CD4-positive, alpha-beta T cell treated with Interferon gamma for 1 hour (primary cell): ENCODE measurements around the gene PCBP3.
"Not testable (repeated sequence)": the region's sequence is repeated elsewhere in the genome, so short reads cannot be mapped to it uniquely, and the experiment has no call there.

ENCODE experiments used
- DNase-seq: peaks from one replicate; pipeline ENCODE4 v3.0.0-alpha.2; 2020

PCBP3 gene

GRCh38 chr21:45885930-45886601 is 242.5 kb downstream of the PCBP3 start:
- peak; percentile 50 for DNase-seq

DNA sequence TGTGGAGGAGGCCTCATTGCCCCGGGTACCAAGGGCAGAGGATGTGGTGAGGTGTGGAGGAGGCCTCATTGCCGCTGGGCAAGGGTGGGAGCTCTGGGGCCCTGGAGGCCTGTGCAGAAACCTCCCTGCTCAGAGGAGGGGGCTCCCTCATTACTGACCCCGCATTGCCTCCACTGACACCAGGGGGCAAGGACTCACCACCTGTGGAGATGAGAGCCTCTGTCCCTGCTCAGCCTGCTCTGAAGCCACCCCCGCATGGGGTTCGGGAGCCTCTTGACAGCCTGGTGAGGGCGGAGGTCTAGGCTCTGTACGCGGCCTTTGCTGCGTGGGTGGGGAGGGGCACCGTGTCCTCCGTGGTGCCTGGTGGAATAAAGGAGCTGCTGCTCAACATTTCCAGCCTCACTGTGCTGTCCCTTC is 243.1 kb downstream of the PCBP3 start:
- DNase-seq = no peak

DNA sequence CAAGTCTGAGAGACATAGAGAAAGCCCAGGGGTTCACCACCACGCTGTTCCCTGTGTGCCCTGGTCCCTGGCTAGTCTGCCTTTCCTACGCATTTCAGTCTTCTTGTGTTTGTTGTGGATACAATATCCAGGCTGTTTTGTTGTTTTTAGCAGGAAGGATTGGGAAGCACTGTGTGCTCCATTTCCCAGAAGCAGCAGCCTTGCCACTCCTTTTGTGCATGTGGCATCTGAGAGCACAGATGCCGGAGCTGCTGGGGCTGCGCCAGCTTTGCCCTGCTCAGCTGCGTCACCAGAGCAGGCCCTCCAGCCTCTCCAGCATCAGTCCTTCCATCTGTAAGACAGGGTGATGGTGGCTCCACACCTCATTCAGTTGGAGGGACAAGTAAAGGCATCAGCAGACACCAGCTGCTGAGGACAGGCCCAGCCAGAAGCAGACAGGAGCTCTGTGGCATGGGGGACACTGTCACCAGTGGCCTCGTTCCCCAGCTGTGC is 243.6 kb downstream of the PCBP3 start:
- no peak for DNase-seq

GRCh38 chr21:45887788-45888187 is 244.3 kb downstream of the PCBP3 start:
- DNase-seq = no peak

DNA sequence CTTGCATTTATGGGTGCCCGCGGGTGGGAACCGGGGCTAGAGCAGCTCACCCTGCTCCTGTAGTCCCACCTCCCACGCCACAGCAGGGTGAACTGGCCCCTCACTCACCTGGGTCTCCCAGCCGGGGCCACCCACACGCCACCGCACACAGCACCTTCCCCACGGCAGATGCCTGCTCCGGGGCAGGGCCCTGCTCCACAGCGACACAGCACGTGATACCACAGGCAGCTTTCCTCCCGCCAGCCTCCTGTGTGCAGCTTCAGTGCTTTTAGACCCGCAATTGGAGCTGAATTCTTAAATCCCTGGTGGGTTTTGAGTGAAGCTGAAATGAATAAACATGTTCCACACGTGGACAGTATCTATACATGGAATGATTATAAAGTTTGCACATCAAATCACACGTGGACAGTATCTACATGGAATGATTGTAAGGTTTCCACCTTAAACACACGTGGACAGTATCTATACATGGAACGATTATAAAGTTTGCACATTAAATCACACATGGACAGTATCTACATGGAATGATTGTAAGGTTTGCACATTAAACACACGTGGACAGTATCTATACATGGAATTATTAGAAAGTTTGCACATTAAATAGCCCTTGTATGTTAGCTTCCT is 245.0 kb downstream of the PCBP3 start:
- DNase-seq = no peak

GRCh38 chr21:45889256-45889655 is 245.7 kb downstream of the PCBP3 start:
- DNase-seq = no peak

DNA sequence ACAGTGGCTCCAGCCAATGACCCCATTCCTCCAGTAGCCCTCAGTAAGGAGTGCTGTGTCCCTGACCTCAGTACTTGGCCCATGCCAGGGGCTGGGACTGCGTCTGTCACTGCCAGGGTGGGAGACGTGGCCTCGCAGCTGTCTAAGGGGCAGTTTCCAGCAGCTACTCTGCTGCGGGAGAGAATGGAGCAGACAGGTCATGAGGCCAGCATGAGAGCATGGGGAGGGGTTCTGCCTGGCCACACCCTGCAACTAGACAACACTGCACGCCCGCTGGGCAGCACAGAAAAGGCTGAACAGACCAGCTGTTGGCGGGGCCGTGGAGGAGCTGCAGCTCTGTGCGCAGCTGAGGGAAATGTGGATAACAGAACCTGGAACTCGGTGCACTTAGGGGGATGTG is 246.4 kb downstream of the PCBP3 start:
- DNase-seq = no peak

- no peak for DNase-seq
Observed at GRCh38 chr21:45891388-45892155, 248.0 kb downstream of the PCBP3 start.

- peak; percentile 53 for DNase-seq
Observed at GRCh38 chr21:45892156-45892915, 248.8 kb downstream of the PCBP3 start.

- DNase-seq = no peak
Observed at GRCh38 chr21:45892916-45893739, 249.6 kb downstream of the PCBP3 start.

GRCh38 chr21:45893740-45894449 is 250.4 kb downstream of the PCBP3 start:
- no peak for DNase-seq

DNA sequence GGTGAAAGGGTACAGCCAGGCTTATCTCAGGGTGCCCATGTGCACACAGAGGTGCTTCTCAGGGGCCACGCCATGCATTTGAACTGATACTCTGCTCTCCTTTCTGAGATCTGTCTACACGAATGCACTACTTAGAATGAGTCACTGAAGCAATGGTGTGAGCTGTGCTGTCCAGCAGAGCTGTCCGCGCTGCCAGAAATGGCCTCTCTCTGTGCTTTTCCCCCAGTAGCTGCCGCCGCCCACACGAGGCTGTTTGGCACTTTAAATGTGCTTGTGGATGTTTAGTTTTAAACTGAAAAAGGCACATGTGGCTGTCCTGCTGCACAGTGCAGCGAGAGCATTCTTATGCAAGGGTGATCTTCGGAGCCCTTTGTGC is 250.9 kb downstream of the PCBP3 start:
- DNase-seq = no peak

- DNase-seq = no peak
Observed at GRCh38 chr21:45894906-45895777, 251.6 kb downstream of the PCBP3 start.

DNA sequence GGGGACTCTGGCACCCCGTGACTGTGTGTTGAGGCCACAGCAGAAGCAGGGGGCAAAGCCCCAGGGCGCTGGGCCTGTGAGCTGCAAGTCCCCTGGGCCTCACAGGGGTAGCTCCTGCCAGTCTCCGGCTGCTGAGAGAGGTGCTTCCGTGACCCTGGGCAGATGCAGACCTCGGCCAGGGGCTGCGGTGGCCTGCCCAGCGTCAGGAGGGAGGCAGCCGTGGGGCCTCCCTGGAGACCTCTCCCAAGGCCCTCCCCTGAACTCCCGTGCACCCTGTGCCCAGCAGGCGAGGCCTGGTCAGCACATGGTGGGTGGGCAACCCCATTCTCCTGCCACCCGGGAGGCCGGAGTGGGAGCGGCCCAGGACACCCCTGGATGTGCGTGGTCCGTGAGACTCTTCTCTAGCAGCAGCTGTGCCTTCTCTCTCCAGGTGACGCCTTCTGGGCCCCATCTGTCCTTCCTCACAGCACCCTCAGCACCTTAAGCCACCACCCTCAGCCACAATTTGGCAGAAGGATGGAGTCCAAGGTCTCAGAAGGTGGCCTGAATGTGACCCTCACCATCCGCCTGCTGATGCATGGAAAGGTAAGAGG is 252.3 kb downstream of the PCBP3 start:
- DNase-seq = no peak

- not testable (repeated sequence) for DNase-seq
Observed at GRCh38 chr21:45896431-45896830, 252.9 kb downstream of the PCBP3 start.

GRCh38 chr21:45897191-45898027 is 253.9 kb downstream of the PCBP3 start:
- DNase-seq = no peak

- DNase-seq = no peak
Observed at GRCh38 chr21:45898028-45898350, 254.5 kb downstream of the PCBP3 start.

DNA sequence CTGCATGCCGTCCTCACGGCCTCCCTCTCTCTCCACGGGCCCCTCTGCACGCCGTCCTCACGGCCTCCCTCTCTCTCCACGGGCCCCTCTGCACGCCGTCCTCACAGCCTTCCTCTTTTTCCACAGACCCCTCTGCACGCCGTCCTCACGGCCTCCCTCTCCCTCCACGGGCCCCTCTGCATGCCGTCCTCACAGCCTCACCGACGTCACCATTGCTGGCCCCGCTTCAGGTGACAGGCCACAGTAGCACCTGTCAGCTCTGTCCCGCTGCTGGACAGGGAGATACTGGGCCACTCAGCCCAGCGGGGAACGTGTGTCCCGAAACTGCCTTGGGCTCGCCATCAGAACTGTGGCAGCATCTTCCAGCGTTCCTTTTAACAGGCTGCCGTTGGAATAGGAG is 255.3 kb downstream of the PCBP3 start:
- DNase-seq = no peak

DNA sequence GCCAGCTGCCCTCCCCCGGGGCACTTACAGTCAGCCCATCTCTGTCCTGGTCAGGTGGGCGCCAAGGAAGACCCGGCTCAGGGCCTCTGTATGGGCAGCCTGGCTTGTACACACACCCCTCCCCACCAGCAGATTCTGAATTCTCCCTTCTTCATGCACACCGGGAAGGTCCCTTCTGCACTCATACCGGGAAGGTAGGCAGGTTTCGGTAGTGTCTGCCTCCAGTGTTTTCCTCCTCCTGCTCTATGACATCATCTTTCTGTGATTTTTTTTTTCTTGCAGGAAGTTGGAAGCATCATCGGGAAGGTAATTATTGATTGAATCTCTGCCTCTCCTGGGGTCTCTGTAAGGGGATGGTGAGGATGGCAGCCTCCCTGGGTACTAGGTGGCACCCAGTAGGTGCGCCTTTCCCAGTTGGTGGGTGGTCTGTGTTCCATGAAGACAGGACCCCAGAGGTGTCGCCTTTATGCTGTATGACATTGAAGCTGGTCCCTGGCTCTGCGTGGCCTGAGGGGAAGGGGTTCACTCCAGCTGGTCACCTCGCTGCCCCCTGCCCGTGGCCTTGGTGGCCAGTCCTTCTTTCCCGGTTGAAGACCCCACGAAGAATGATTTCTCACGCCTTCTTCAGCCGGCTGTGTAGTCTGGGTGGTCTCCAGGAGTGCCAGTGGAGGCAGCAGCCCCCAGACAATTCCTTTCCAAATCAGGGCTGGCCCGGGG is 255.9 kb downstream of the PCBP3 start:
- no peak for DNase-seq
